Activated CD8-positive, alpha-beta T cell treated with anti-CD3 and anti-CD28 coated beads for 36 hours (primary cell): ENCODE results near the gene AGBL1. TPM values are rescaled to one million over a fixed set of nuclear protein-coding genes. Genes with fewer than 3 reads are reported as not detected.

ENCODE experiments used
- ATAC-seq: fragments of 200-7000 bp; cut with Tn5 transposase; one replicate; pipeline ENCODE4 v1.10.0; 2021; ENCODE audit warnings: mild to moderate bottlenecking, moderate library complexity
- CTCF ChIA-PET: fragments of 350-600 bp; sonication (Branson Sonifier 250); formaldehyde crosslinking; loops from one replicate; lab custom pipeline; 2021; ENCODE audit warnings: antibody characterized with exemption; lab: Charles Lee
- POLR2A ChIA-PET: fragments of 350-600 bp; sonication (Branson Sonifier 250); formaldehyde crosslinking; loops from one replicate; lab custom pipeline; 2021; ENCODE audit warnings: antibody characterized with exemption; lab: Charles Lee
- DNase-seq: peaks from one replicate; pipeline ENCODE4 v3.0.0-alpha.2; 2020
- H3K27ac Mint-ChIP-seq: one replicate; pipeline ENCODE4 v1.8.0; 2021; ENCODE audit warnings: mild to moderate bottlenecking, mixed read lengths
- H3K27me3 Mint-ChIP-seq: one replicate; pipeline ENCODE4 v1.8.0; 2021; ENCODE audit warnings: mixed read lengths
- H3K36me3 Mint-ChIP-seq: one replicate; pipeline ENCODE4 v1.8.0; 2021; ENCODE audit warnings: low read depth, mixed read lengths
- H3K4me1 Mint-ChIP-seq: one replicate; pipeline ENCODE4 v1.8.0; 2021; ENCODE audit warnings: low read depth, mixed read lengths
- H3K4me3 Mint-ChIP-seq: one replicate; pipeline ENCODE4 v1.8.0; 2021; ENCODE audit warnings: mild to moderate bottlenecking, moderate library complexity, mixed read lengths
- H3K9me3 Mint-ChIP-seq: one replicate; pipeline ENCODE4 v1.8.0; 2021; ENCODE audit warnings: mixed read lengths
- CTCF ChIP-seq: fragments of 200-600 bp; IDR thresholded peaks from one replicate; pipeline ENCODE4 v1.8.0; 2022; ENCODE audit warnings: antibody characterized with exemption, mild to moderate bottlenecking
- intact Hi-C: fragments of 100-400 bp; cut with micrococcal nuclease; formaldehyde crosslinking; loops from one replicate; pipeline ENCODE4 v1.10.0; 2022
- total RNA-seq, 2 experiments: library from RNA; stranded (reverse); gene quantifications; one replicate each; pipeline ENCODE4 v1.2.3, GENCODE V29; 2021

Gene AGBL1
- total RNA-seq, 2 experiments from 2014 or later = not detected

- peaks cover 4% of the 10 kb centered on the region for H3K9me3 Mint-ChIP-seq
- no peaks in the 10 kb centered on the region for H3K36me3 Mint-ChIP-seq
- H3K4me3 Mint-ChIP-seq = no peak overlapping the region
- H3K27me3 Mint-ChIP-seq = peaks cover 2% of the 10 kb centered on the region
- no peak for TF ChIP-seq CTCF
- ATAC-seq (no peak), DNase-seq (no peak)
- H3K4me1 Mint-ChIP-seq = no peaks in the 10 kb centered on the region
- POLR2A ChIA-PET = no interaction called here
- H3K27ac Mint-ChIP-seq = no peak overlapping the region
- CTCF ChIA-PET = no interaction called here
- intact Hi-C loops = no loop called here
Measured at GRCh38 chr15:86850939-86851338, 771.3 kb downstream of the AGBL1 start.

GRCh38 chr15:86852741-86853140, 773.1 kb downstream of the AGBL1 start:
- Mint-ChIP-seq H3K36me3 (no peaks in the 10 kb centered on the region), H3K9me3 (no peaks in the 10 kb centered on the region), H3K27me3 (peaks cover 2% of the 10 kb centered on the region), H3K4me3 (no peak overlapping the region), H3K4me1 (no peaks in the 10 kb centered on the region), H3K27ac (no peak overlapping the region)
- TF ChIP-seq CTCF = no peak
- DNase-seq = no peak
- POLR2A ChIA-PET = no interaction called here
- CTCF ChIA-PET = no interaction called here
- ATAC-seq = no peak
- intact Hi-C loops = no loop called here

DNA sequence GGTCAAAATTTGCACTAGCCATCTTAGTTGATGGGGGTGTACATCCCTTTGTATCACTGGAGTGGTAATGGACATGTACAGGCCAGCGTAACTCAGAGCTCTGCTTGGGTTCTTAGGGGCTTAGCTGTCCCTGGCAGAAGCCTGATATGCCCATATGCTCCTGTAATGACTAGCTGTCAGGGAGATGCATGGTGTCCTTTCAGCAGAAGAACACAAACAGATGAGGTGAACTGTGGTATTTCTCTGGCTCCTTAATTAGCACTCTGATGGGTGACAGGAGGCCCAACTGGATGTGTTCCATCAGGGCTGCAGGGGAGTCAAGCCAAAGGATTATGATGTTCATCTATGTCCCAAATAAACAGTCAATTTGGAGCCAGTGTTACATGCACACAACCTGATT, 774.5 kb downstream of the AGBL1 start:
- CTCF ChIA-PET = no interaction called here

DNA sequence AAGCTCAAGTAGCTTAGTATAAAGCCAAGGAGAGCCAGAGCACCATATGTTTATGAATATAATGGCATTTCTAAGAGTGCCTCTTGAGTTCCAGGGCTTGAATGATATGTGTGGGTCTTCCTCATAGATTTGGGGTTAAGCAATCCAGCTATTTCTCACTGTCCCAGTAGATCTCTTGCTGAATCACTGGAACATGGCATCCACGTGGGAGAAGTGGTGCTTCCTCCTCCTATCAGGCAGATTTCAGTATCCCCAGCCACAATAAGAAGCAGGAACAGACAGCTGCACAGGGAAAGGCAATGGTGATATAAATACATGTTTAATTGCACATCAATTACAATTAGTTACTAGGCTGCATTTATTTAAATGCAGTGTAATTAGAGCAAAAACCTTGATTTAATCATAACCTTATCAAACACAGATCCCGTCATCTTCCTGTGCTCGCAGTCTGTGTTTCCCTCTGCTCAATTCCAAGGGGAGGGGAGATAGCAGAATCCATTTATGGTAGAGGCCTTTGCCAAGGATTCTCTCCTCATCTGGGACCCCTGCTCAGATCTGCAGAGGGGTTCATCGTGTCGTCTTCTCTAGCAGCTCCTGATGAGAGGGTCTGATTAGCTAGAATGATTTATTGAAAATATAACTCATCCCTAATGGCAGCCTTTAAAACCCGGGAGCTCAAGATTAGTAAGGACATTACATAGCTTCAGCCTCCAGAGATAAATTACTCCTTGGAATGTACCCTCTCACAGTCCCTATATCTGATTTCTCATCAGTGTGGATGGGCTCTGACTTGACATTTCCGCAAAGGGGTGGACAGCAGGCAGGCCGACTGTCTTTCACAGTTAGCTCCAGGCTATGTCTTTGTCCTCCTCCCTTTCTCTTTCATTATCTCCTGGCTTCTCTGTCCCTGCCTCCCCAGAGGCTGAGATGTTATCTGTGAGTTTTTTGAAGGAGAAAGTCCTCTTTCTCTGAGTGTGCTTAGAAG, 775.9 kb downstream of the AGBL1 start:
- POLR2A ChIA-PET = no interaction called here
- Mint-ChIP-seq H3K27ac (no peak overlapping the region), H3K27me3 (no peaks in the 10 kb centered on the region), H3K9me3 (no peaks in the 10 kb centered on the region), H3K4me1 (no peaks in the 10 kb centered on the region), H3K4me3 (no peak overlapping the region), H3K36me3 (no peaks in the 10 kb centered on the region)
- intact Hi-C loops = no loop called here
- ATAC-seq = no peak
- CTCF ChIA-PET = no interaction called here
- no peak for TF ChIP-seq CTCF
- DNase-seq = no peak

More for the DNA sequence above, 774.5 kb downstream of the AGBL1 start:
- H3K4me1 Mint-ChIP-seq = no peaks in the 10 kb centered on the region
- no peak for TF ChIP-seq CTCF
- POLR2A ChIA-PET = no interaction called here
- intact Hi-C loops = no loop called here
- no peaks in the 10 kb centered on the region for H3K9me3 Mint-ChIP-seq
- DNase-seq (no peak), ATAC-seq (no peak)
- H3K27ac Mint-ChIP-seq = no peak overlapping the region
- H3K4me3 Mint-ChIP-seq = no peak overlapping the region
- H3K27me3 Mint-ChIP-seq = peaks cover 2% of the 10 kb centered on the region
- H3K36me3 Mint-ChIP-seq = no peaks in the 10 kb centered on the region

DNA sequence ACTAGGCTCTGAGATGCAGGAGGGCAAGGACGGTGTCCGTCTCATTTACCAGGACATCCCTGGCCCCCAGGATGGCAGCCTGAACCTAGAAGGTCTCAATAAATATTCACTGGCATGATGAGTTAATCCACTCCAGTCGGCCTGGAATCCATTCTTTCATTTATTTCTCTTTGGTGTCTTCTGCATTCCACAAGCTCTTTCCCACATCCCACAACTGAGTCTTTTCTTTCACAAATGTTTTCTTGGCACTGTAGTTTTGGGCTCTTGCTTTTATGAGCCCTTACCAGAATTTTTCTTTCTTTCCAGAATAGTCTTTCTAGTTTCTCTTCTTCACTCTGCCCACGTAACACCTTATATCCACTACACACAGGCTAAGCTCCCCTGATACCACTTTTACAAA, 778.0 kb downstream of the AGBL1 start:
- Mint-ChIP-seq H3K4me1 (no peaks in the 10 kb centered on the region), H3K27ac (no peak overlapping the region), H3K27me3 (peaks cover 1% of the 10 kb centered on the region), H3K36me3 (no peaks in the 10 kb centered on the region), H3K9me3 (no peaks in the 10 kb centered on the region), H3K4me3 (no peak overlapping the region)
- POLR2A ChIA-PET = no interaction called here
- CTCF ChIA-PET = no interaction called here
- ATAC-seq (no peak), DNase-seq (no peak)
- intact Hi-C loops = no loop called here
- TF ChIP-seq CTCF = no peak
